ENCODE data around the gene SV2C.

SV2C gene

DNA sequence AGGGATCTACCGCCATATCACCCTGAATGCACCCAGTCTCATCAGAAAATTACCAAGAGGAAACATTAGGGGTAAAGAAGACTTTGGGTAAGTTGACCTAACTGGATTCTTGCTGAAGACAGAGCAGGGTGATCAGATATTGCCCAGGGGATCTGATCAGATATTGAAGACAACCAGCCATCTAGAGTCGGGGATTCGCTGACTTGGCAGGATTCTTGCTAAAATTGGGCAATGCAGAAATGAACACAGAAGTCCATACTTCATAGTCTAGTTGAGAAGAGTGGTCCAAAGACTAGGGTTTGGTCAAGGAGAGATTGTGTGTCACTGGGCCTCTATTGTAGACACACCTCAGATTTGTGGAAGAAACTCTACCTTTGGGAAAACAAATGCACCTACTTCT lies 107.2 kb downstream of the SV2C start:
- Histone ChIP-seq H3K9ac (ENCODE audit: low read length) (no peak overlapping the region), H3K4ac (ENCODE audit: low read depth, low read length) (no peak overlapping the region), H3K4me3 (ENCODE audit: low read depth, low read length) (no peak overlapping the region), H3K36me3 (ENCODE audit: control insufficient read depth in 1 of 2, insufficient read depth in 2 of 2, low read length in 2 of 2) (no peaks in the 10 kb centered on the region), H2BK120ac (ENCODE audit: insufficient read depth, low read length, poor library complexity) (no peak overlapping the region), H2AFZ (ENCODE audit: insufficient read depth, low read length, poor library complexity) (no peak overlapping the region), H3K4me2 (ENCODE audit: low read length) (no peak overlapping the region), H3K79me2 (ENCODE audit: control insufficient read depth, insufficient read depth, low read length, poor library complexity) (no peaks in the 10 kb centered on the region), H3K79me1 (ENCODE audit: low read length) (no peaks in the 10 kb centered on the region), H4K8ac (ENCODE audit: low read depth, low read length) (no peak overlapping the region), H3K27me3 (ENCODE audit: insufficient read depth, low read length) (no peaks in the 10 kb centered on the region), H2BK12ac (ENCODE audit: low read length) (no peak overlapping the region), H3K23ac (ENCODE audit: low read length) (no peak overlapping the region), H3K27ac (ENCODE audit: low read depth, low read length) (no peak overlapping the region), H4K12ac (ENCODE audit: low read depth, low read length) (no peak overlapping the region), H3K14ac (ENCODE audit: low read length) (no peak overlapping the region), H3K4me1 (ENCODE audit: control insufficient read depth in 1 of 2, insufficient read depth in 2 of 2, low read length in 2 of 2) (peaks cover 3 to 7% of the 10 kb centered on the region in 2 experiments), H3K18ac (ENCODE audit: low read length) (no peak overlapping the region), H3K9me3 (ENCODE audit: insufficient read depth, low read depth, low read length) (no peaks in the 10 kb centered on the region), H4K91ac (ENCODE audit: low read depth, low read length) (no peak overlapping the region), H2AK5ac (ENCODE audit: low read length) (no peak overlapping the region), H2BK5ac (ENCODE audit: low read depth, low read length, poor library complexity) (no peak overlapping the region)
- no peak for DNase-seq
- no CpG with 5 or more reads among the region's 3 CpGs for WGBS (ENCODE audit: extremely low coverage, insufficient coverage, insufficient read length)

DNA sequence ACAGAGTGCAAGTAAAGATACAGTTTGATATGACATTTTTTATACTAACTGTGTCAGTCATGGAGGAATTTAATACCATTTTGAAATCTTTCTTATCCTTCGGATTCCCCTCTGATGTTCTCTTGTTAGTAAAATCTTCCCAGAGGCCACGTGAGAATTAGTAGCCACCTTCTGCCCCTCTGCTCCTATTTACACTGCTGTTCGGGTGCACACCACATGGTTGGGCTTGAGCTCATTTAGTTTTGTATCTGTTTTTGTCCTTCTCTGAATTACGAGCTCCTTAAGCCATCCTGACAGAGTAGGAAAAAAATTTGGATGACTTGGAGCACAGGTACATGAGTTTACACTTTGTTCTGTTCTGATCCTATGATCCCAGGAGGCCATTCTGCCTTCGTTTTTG lies 109.7 kb downstream of the SV2C start:
- H3K27ac ChIP-seq (ENCODE audit: low read depth, low read length): no peak overlapping the region

DNA sequence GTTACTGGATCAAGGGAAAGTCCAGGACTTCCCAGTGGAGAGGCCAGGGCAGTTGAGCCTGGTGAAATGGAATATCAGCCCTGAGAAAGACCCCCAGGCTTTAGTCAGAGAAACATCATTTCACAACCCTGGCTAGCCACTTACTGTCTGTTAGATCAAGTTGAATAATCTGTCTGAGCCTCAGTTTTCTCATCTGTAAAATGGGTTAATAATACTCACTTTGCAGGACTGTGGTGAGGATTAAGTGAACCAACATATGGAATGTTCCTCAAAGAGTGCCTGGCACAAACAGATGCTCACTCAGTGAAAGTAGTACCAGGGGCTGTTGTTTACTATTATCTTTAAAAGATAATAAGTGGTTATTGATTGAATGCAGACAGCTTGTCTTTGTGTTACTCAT lies 110.5 kb downstream of the SV2C start:
- Histone ChIP-seq H3K18ac (ENCODE audit: low read length) (no peak overlapping the region), H3K36me3 (ENCODE audit: control insufficient read depth in 1 of 2, insufficient read depth in 2 of 2, low read length in 2 of 2) (no peaks in the 10 kb centered on the region), H2BK5ac (ENCODE audit: low read depth, low read length, poor library complexity) (no peak overlapping the region), H3K14ac (ENCODE audit: low read length) (no peak overlapping the region), H3K23ac (ENCODE audit: low read length) (no peak overlapping the region), H2AK5ac (ENCODE audit: low read length) (no peak overlapping the region), H2BK12ac (ENCODE audit: low read length) (no peak overlapping the region), H3K9ac (ENCODE audit: low read length) (no peak overlapping the region), H4K12ac (ENCODE audit: low read depth, low read length) (no peak overlapping the region), H3K4ac (ENCODE audit: low read depth, low read length) (no peak overlapping the region), H2BK120ac (ENCODE audit: insufficient read depth, low read length, poor library complexity) (no peak overlapping the region), H3K27me3 (ENCODE audit: insufficient read depth, low read length) (no peaks in the 10 kb centered on the region), H3K4me1 (ENCODE audit: control insufficient read depth in 1 of 2, insufficient read depth in 2 of 2, low read length in 2 of 2) (peaks cover 3 to 7% of the 10 kb centered on the region in 2 experiments), H3K27ac (ENCODE audit: low read depth, low read length) (no peak overlapping the region), H3K9me3 (ENCODE audit: insufficient read depth, low read depth, low read length) (no peaks in the 10 kb centered on the region), H3K4me2 (ENCODE audit: low read length) (no peak overlapping the region), H3K79me1 (ENCODE audit: low read length) (no peaks in the 10 kb centered on the region), H3K4me3 (ENCODE audit: low read depth, low read length) (no peak overlapping the region), H2AFZ (ENCODE audit: insufficient read depth, low read length, poor library complexity) (no peak overlapping the region), H4K8ac (ENCODE audit: low read depth, low read length) (no peak overlapping the region), H4K91ac (ENCODE audit: low read depth, low read length) (no peak overlapping the region), H3K79me2 (ENCODE audit: control insufficient read depth, insufficient read depth, low read length, poor library complexity) (no peaks in the 10 kb centered on the region)
- no peak for DNase-seq

More for the DNA sequence above, 109.7 kb downstream of the SV2C start:
- Histone ChIP-seq H2AFZ (ENCODE audit: insufficient read depth, low read length, poor library complexity) (no peak overlapping the region), H3K79me2 (ENCODE audit: control insufficient read depth, insufficient read depth, low read length, poor library complexity) (no peaks in the 10 kb centered on the region), H3K9me3 (ENCODE audit: insufficient read depth, low read depth, low read length) (no peaks in the 10 kb centered on the region), H4K8ac (ENCODE audit: low read depth, low read length) (no peak overlapping the region), H3K27me3 (ENCODE audit: insufficient read depth, low read length) (no peaks in the 10 kb centered on the region), H2BK120ac (ENCODE audit: insufficient read depth, low read length, poor library complexity) (no peak overlapping the region), H3K4ac (ENCODE audit: low read depth, low read length) (no peak overlapping the region), H4K91ac (ENCODE audit: low read depth, low read length) (no peak overlapping the region), H3K4me1 (ENCODE audit: control insufficient read depth in 1 of 2, insufficient read depth in 2 of 2, low read length in 2 of 2) (peaks cover 3 to 7% of the 10 kb centered on the region in 2 experiments), H3K79me1 (ENCODE audit: low read length) (no peaks in the 10 kb centered on the region), H3K23ac (ENCODE audit: low read length) (no peak overlapping the region), H3K9ac (ENCODE audit: low read length) (no peak overlapping the region), H2BK5ac (ENCODE audit: low read depth, low read length, poor library complexity) (no peak overlapping the region), H3K36me3 (ENCODE audit: control insufficient read depth in 1 of 2, insufficient read depth in 2 of 2, low read length in 2 of 2) (no peaks in the 10 kb centered on the region), H3K18ac (ENCODE audit: low read length) (no peak overlapping the region), H3K14ac (ENCODE audit: low read length) (no peak overlapping the region), H3K4me3 (ENCODE audit: low read depth, low read length) (no peak overlapping the region), H2AK5ac (ENCODE audit: low read length) (no peak overlapping the region), H3K4me2 (ENCODE audit: low read length) (no peak overlapping the region), H4K12ac (ENCODE audit: low read depth, low read length) (no peak overlapping the region), H2BK12ac (ENCODE audit: low read length) (no peak overlapping the region)
- DNase-seq: no peak
- WGBS (ENCODE audit: extremely low coverage, insufficient coverage, insufficient read length): no CpG with 5 or more reads among the region's 5 CpGs

DNA sequence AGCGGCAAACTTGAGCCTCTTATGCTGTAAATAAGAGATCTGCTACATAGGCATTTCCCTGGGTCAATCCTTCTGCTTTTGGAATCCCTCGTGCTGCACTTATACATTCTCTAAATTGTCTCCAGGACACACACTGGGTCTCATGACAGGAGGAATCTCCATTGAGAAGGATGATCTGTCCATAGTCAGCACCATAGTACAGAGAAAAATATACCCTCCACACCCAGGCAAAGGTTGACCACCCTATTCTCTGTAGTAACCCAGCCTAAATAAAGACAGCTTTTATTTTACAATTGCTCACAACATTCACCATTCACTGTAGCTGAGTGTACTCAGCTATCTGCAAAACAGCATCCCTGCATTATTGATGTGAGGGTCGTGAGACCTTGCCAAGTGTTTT lies 111.2 kb downstream of the SV2C start:
- WGBS (ENCODE audit: extremely low coverage, insufficient coverage, insufficient read length): no CpG with 5 or more reads among the region's 3 CpGs

More for the DNA sequence above, 111.2 kb downstream of the SV2C start:
- Histone ChIP-seq H3K9me3 (ENCODE audit: insufficient read depth, low read depth, low read length) (no peaks in the 10 kb centered on the region), H3K4me2 (ENCODE audit: low read length) (no peak overlapping the region), H3K36me3 (ENCODE audit: control insufficient read depth in 1 of 2, insufficient read depth in 2 of 2, low read length in 2 of 2) (no peaks in the 10 kb centered on the region), H3K4ac (ENCODE audit: low read depth, low read length) (no peak overlapping the region), H3K4me3 (ENCODE audit: low read depth, low read length) (no peak overlapping the region), H3K23ac (ENCODE audit: low read length) (no peak overlapping the region), H3K9ac (ENCODE audit: low read length) (no peak overlapping the region), H2BK12ac (ENCODE audit: low read length) (no peak overlapping the region), H4K91ac (ENCODE audit: low read depth, low read length) (no peak overlapping the region), H2AFZ (ENCODE audit: insufficient read depth, low read length, poor library complexity) (no peak overlapping the region), H3K18ac (ENCODE audit: low read length) (no peak overlapping the region), H4K12ac (ENCODE audit: low read depth, low read length) (no peak overlapping the region), H3K27ac (ENCODE audit: low read depth, low read length) (no peak overlapping the region), H4K8ac (ENCODE audit: low read depth, low read length) (no peak overlapping the region), H2BK5ac (ENCODE audit: low read depth, low read length, poor library complexity) (no peak overlapping the region), H2BK120ac (ENCODE audit: insufficient read depth, low read length, poor library complexity) (no peak overlapping the region), H3K27me3 (ENCODE audit: insufficient read depth, low read length) (no peaks in the 10 kb centered on the region), H2AK5ac (ENCODE audit: low read length) (no peak overlapping the region), H3K79me1 (ENCODE audit: low read length) (no peaks in the 10 kb centered on the region), H3K79me2 (ENCODE audit: control insufficient read depth, insufficient read depth, low read length, poor library complexity) (no peaks in the 10 kb centered on the region), H3K4me1 (ENCODE audit: control insufficient read depth in 1 of 2, insufficient read depth in 2 of 2, low read length in 2 of 2) (peaks cover 3 to 7% of the 10 kb centered on the region in 2 experiments), H3K14ac (ENCODE audit: low read length) (no peak overlapping the region)
- DNase-seq: no peak
